GM21381 (cell line): ENCODE data around the gene CFAP300.

Experiments used
- ATAC-seq: cut with Tn5 transposase; IDR thresholded peaks from one replicate; pipeline ENCODE4 v1.9.1; 2021; ENCODE audit warnings: mild to moderate bottlenecking, moderate library complexity; ENCODE audit not compliant: unreplicated experiment

The CFAP300 gene

DNA sequence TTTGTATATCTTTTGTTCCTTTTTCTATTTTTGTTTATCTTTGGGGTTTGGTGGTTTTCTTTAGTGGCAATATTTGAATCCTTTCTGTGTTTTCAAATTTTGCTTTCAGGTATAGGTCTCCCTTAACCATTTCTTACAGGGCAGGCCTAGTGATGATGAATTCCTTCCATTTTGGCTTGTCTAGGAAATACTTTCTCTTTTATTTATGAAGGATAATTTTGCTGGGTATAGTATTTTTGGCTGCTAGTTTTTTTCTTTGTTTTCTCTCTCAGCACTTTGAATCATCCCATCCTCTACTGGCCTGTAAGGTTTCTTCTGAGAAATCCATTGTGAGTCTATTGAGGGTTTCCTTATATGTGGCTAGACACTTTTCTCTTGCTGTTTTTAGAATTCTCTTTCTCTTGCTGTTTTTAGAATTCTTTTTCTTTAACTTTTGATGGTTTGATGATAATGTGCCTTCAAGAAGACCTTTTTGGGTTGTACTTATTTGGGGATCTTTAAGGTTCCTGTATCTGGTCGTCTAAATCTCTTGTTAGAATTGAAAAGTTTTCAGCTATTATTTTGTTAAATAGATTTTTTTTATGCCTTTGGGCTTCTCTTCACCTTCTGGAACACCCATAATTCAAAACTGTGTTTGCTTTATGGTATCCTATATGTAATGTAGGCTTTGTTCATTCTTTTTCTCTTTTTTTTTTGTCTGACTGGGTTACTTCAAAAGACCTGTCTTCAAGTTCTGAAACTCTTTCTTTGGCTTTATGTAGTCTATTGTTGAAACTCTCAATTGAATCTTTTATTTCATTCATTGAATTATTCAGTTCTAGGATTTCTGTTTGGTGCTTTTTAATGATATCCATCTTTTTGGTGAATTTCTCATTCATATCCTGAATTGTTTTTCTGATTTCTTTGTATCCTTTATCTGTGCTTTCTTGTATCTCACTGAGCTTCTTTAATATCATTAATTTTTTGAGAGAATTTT lies 24.5 kb downstream of the CFAP300 start:
- no peak for ATAC-seq

DNA sequence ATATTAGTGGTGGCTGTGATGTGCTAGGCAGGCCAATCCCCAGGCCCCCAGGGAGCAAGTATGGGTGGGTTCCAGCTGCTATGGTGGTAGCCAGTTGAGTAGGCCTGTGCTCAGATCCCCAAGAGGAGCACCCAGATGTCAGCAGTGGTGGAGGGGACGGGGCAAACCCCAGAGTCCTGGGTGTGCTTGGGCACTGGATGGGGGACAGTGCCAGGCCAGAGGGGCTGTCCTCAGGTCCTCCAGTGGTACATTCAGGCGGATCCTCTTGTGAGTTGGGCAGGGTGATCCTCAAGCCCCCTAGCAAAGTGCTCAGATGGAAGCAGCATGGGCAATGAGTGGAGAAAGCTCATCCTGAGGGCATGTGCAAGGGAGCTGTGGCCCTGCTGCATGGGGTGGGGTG lies 26.0 kb downstream of the CFAP300 start:
- ATAC-seq: no peak

DNA sequence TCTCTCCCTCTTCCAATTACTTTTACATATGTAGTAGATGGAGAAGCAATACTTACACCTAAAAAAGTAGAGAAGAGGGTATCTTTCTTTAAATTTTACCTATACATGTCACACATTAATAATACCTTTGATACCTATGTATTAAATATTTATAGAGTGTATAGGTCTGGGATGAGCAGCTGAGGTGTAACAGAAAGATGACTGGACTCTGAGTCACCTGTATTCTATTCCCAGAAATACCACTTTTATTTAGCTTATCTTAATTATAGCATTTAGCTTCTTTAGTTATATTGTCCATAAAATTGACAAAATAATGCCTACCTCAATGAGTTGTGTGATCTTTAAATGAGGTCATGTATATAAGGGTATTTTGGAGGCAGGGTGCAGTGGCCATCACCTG lies 32.4 kb downstream of the CFAP300 start:
- ATAC-seq: no peak

DNA sequence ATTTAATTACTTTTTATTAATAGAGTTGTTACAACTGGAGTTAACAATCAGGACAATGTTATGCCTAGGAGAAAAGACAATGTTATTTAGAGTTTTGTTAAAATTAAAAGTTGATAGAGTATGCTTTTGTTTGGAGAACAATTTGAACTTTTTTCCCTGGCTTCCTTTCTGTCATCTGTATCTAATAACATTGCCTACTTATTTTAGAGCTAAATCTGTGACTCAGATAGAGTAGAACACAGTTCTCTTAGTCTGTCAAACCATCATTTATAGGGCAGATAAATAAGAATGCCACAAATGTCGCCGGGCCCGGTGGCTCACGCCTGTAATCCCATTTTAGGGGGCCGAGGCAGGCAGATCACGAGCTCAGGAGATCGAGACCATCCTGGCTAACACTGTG lies 34.1 kb downstream of the CFAP300 start:
- ATAC-seq: no peak

DNA sequence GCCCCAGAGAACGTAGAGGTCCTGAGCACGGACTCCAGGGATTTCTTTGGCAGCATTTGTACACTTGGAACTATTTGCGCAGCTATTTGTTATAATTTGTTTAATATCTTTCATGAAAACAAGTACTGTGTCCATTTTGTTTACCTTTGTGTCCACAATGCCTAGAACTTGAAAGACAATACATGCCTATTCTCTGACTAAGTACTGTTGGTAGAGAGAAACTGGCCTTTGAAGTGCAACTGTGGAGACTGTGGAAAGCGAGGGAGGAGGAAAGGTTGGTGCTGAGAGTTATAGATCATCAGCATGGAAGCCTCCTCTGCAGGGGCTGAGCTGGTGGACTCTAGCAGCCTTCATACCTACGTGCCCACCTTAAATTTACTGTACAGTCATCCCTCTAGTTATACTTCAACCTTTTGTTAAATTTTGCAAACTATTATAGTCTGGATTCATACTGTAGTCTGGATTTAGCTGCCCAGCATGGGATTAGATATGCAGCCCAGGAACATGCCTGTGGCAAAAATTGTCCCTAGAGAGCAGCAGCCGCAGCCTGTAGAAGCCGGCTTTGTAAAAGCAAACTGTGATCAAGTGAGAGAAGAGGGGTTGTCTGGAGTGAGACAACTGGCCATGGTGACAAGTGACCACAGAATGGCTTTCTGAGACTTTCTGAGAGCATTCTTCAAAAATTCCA lies 38.8 kb downstream of the CFAP300 start:
- ATAC-seq: no peak

GRCh38 chr11:102097186-102097585 lies 49.9 kb downstream of the CFAP300 start:
- ATAC-seq: no peak

GRCh38 chr11:102099755-102100154 lies 52.5 kb downstream of the CFAP300 start:
- ATAC-seq: no peak

- ATAC-seq: no peak
These were observed 61.6 kb downstream of the CFAP300 start for GRCh38 chr11:102108734-102109440.

DNA sequence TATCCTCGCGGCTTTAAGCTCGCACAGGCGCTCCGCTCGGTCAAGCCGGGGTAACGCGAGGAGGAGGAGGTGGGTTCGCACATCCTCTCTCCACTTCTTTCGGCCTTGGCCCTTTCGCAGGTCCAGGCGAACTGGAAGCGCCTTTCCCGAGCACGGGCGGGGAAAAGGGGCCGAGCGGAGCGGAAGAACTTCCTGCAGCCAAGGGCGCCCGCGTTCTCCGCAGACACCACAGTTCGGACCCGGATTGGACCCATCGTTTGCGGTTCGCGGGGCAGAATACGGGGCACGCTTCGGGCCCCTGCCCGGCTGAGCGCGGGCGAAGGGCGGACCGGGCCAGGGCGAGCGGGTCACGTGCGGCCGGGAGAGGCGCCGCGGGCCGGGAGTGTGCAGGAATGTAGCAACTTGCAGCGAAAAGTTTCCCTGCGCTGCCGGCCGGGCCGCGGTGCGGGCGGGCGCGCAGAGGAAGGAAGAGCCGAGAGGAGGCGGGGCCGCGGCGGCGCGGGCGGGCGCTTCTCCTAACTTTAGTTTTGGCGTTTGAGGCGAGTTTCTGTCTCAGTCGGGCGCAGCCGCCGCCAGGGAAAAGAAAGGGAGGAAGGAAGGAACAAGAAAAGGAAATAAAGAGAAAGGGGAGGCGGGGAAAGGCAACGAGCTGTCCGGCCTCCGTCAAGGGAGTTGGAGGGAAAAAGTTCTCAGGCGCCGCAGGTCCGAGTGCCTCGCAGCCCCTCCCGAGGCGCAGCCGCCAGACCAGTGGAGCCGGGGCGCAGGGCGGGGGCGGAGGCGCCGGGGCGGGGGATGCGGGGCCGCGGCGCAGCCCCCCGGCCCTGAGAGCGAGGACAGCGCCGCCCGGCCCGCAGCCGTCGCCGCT lies 62.9 kb downstream of the CFAP300 start, which contains the start of gene YAP1:
TSS of gene YAP1 (plus strand) at position 552 of the 865 bp plus-strand sequence. CDS start 402 bp downstream, outside the sequence.
- peak; percentile 77 for ATAC-seq

- peak; percentile 19 for ATAC-seq
These were observed 63.4 kb downstream of the CFAP300 start for GRCh38 chr11:102110761-102111010.

- no peak for ATAC-seq
These were observed 64.0 kb downstream of the CFAP300 start for GRCh38 chr11:102111011-102111786.

DNA sequence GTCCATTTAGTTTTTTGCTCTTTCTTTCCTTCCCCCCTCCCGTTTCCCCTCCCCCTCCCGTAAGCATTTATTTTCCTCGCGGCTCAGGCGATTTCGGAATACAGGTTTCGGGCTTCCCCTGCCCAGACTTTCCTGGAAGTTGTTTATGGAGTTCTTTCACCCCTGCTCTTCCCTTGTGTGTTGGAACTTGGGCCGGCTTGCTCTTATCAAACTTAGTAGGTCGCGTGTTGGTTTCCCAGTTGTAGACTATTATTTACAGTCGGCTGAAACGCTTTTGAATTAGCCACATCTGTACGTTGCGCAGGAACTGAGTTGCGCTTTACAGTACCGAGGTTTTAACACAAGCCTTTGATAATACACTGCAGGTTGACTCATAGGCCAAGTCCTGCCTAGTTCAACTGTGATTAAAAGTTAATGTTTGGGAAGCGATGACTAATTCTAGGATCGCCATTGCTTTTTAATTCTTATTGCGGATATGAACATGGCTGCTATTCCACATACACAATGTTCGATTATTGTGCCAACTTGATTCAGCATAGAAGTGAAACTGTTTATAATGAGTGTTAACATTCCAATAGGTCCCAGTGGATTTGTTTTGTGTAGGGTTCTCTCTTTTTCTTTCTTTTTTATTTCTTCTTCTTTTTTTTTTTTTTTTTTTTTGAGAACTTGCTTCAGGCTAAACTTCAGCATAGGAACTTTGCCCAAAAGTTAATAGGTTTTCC lies 64.7 kb downstream of the CFAP300 start:
- no peak for ATAC-seq

- ATAC-seq: no peak
These were observed 65.2 kb downstream of the CFAP300 start for GRCh38 chr11:102112509-102112821.

DNA sequence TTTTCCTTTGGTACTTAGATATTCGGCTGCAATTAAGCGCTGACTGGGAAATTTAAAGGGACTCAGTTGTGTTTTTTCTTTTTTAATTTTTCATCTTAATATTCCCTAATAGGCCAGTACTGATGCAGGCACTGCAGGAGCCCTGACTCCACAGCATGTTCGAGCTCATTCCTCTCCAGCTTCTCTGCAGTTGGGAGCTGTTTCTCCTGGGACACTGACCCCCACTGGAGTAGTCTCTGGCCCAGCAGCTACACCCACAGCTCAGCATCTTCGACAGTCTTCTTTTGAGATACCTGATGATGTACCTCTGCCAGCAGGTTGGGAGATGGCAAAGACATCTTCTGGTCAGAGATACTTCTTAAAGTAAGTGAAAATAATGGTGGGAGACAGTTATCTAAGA lies 66.8 kb downstream of the CFAP300 start:
- no peak for ATAC-seq

DNA sequence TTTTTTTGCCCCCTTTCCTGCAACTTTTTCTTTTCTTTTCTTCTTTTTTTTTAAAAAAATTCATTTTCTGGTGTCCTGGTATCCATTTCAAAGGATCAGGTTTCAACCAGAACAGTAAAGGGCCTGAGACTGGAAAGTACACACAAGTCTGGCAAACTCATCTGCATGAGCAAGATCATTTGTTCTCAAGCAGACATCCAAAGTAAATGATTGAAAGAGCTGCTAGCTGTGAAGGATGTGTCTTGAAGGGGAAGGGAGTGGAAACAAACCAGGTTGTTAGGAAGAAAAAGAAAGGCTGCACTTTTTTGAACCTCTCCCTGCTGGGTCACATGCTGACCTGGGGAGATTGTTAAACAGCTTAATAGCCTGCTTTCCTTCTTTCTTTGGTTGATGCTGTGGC lies 68.3 kb downstream of the CFAP300 start:
- no peak for ATAC-seq

- no peak for ATAC-seq
These were observed 69.4 kb downstream of the CFAP300 start for GRCh38 chr11:102116453-102117205.

- ATAC-seq: no peak
These were observed 70.4 kb downstream of the CFAP300 start for GRCh38 chr11:102117472-102118113.

GRCh38 chr11:102118937-102119336 lies 71.7 kb downstream of the CFAP300 start:
- ATAC-seq: no peak
